ENCODE measurements around the gene EPS15. TPM values are rescaled to one million over a fixed set of nuclear protein-coding genes. Genes with fewer than 3 reads are reported as not detected.
"Not testable (repeated sequence)": the region's sequence is repeated elsewhere in the genome, so short reads cannot be mapped to it uniquely, and the experiment has no call there.

EPS15 gene
- total RNA-seq, 1 donor from 2014 or later: 44.9 TPM

GRCh38 chr1:51549016-51549619 is 30.1 kb upstream of the EPS15 start:
- Histone ChIP-seq H3K36me3 (ENCODE audit: control insufficient read depth in 3 of 3, insufficient read depth in 3 of 3, low read length in 3 of 3) (no peaks in the 10 kb centered on the region), H3K9ac (ENCODE audit: low read depth in 1 of 3, low read length in 3 of 3) (no peak overlapping the region), H3K4me1 (ENCODE audit: control insufficient read depth in 3 of 3, insufficient read depth in 3 of 3, low read length in 3 of 3) (no peaks in the 10 kb centered on the region), H3K9me3 (ENCODE audit: control insufficient read depth in 3 of 3, low read length in 3 of 3) (no peaks in the 10 kb centered on the region), H3K27ac (ENCODE audit: low read depth, low read length) (peak overlapping the region; percentile 9), H3K27me3 (ENCODE audit: control insufficient read depth in 3 of 3, insufficient read depth in 3 of 3, low read length in 3 of 3) (no peaks in the 10 kb centered on the region), H3K4me3 (ENCODE audit: low read length in 3 of 3) (no peak overlapping the region)

- Histone ChIP-seq H3K27me3 (ENCODE audit: control insufficient read depth in 3 of 3, insufficient read depth in 3 of 3, low read length in 3 of 3) (no peaks in the 10 kb centered on the region), H3K9me3 (ENCODE audit: control insufficient read depth in 3 of 3, low read length in 3 of 3) (no peaks in the 10 kb centered on the region), H3K36me3 (ENCODE audit: control insufficient read depth in 3 of 3, insufficient read depth in 3 of 3, low read length in 3 of 3) (no peaks in the 10 kb centered on the region), H3K4me1 (ENCODE audit: control insufficient read depth in 3 of 3, insufficient read depth in 3 of 3, low read length in 3 of 3) (peaks cover 0 to 8% (median 4%) of the 10 kb centered on the region in 3 donors), H3K4me3 (ENCODE audit: low read length in 3 of 3) (no peak overlapping the region), H3K9ac (ENCODE audit: low read depth in 1 of 3, low read length in 3 of 3) (no peak overlapping the region), H3K27ac (ENCODE audit: low read depth, low read length) (no peak overlapping the region)
These were observed 24.8 kb upstream of the EPS15 start for GRCh38 chr1:51543858-51544257.

DNA sequence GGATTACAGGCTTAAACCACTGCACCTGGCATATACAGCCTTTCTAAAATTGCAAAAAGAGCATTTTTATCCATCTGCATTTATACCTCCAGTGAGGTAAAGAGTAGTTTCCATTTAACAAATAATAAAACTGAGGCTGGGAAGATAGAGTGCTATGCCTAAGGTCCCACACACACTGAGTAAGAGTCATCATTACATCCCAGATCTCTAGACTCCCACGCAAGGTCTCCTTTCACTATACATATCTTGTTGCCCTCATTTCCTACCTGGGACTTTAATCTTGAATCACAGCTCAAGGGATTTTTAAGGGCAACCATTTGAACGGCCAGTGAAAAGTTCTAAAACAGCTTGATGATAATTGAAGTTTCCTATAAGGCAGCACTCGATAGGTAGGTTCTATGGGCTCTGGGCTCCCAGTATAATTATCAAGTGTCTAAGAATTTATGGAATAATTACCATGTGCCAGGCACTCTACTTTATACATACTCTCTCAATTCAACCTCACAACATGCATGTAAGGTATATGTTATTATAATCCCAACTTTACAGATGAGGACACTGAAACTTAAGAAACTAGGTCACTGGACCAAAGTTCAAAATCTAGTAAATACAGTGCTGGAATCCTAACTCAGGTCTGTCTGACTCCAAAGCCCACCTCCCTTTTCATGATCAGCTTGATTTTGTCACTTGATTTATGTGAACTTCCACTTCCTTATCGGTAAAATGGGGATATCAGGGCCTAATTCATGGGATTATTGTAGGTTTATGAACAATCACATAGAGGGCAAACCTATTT is 23.3 kb upstream of the EPS15 start:
- Histone ChIP-seq H3K4me3 (ENCODE audit: low read length in 3 of 3) (no peak overlapping the region), H3K27ac (ENCODE audit: low read depth, low read length) (no peak overlapping the region), H3K9ac (ENCODE audit: low read depth in 1 of 3, low read length in 3 of 3) (no peak overlapping the region), H3K4me1 (ENCODE audit: control insufficient read depth in 3 of 3, insufficient read depth in 3 of 3, low read length in 3 of 3) (peaks cover 0 to 8% (median 4%) of the 10 kb centered on the region in 3 donors), H3K27me3 (ENCODE audit: control insufficient read depth in 3 of 3, insufficient read depth in 3 of 3, low read length in 3 of 3) (no peaks in the 10 kb centered on the region), H3K9me3 (ENCODE audit: control insufficient read depth in 3 of 3, low read length in 3 of 3) (no peaks in the 10 kb centered on the region), H3K36me3 (ENCODE audit: control insufficient read depth in 3 of 3, insufficient read depth in 3 of 3, low read length in 3 of 3) (no peaks in the 10 kb centered on the region)

DNA sequence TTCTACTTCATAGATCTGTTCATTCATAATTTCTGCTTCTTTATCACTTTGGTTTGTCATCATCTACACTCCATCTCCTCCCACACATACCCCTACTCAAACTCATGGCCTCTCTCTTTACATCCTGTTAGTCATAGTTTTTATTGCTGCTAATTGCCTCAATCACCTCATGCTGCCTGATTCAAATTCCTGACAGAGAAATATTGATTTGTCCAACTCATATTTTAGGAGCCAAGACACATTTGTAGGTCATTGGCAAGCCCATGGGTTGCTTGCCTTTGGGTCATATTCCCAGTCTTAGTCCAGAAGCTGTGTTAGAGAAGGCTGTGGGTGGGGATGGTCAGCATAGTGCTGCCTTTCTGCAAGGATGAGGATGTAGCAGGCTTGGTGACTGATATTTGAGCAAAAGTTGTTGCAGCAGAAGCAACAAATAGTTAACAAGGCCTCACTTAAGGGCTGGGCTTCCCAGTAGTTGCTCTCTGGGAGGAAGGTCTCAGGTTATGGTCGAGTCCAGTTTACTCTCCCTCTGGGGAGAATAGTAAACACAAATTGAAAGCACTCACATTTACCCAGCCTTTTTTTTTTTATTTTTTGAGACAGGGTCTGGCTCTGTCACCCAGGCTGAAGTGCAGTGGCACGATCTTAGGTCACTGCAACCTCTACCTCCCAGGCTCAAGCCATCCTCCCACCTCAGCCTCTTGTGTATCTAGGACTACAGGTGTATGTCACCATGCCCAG is 22.4 kb upstream of the EPS15 start:
- Histone ChIP-seq H3K9ac (ENCODE audit: low read depth in 1 of 3, low read length in 3 of 3) (no peak overlapping the region), H3K4me1 (ENCODE audit: control insufficient read depth in 3 of 3, insufficient read depth in 3 of 3, low read length in 3 of 3) (peaks cover 0 to 8% (median 4%) of the 10 kb centered on the region in 3 donors)

DNA sequence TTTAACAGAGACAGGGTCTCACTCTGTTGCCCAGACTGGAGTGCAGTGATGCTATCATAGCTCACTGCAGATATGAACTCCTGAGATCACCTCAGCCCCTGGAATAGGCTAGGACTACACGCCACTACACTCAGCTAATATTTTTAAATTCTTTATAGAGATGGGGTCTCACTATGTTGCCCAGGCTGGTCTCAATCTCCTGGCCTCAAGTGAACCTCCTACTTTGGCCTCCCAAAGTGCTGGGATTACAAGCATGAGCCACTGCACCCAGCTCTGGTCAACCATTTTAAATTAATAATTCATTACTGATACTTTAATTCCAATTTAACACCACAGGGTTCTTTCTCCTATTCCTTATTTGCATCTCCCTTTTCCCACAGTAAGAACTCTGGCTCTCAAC is 18.5 kb upstream of the EPS15 start:
- no peaks in the 10 kb centered on the region for H3K27me3 ChIP-seq (ENCODE audit: control insufficient read depth in 3 of 3, insufficient read depth in 3 of 3, low read length in 3 of 3)
- no peak overlapping the region for H3K9ac ChIP-seq (ENCODE audit: low read depth in 1 of 3, low read length in 3 of 3)
- H3K9me3 ChIP-seq (ENCODE audit: control insufficient read depth in 3 of 3, low read length in 3 of 3): no peaks in the 10 kb centered on the region
- no peaks in the 10 kb centered on the region for H3K36me3 ChIP-seq (ENCODE audit: control insufficient read depth in 3 of 3, insufficient read depth in 3 of 3, low read length in 3 of 3)
- no peak overlapping the region for H3K27ac ChIP-seq (ENCODE audit: low read depth, low read length)
- no peak overlapping the region for H3K4me3 ChIP-seq (ENCODE audit: low read length in 3 of 3)
- H3K4me1 ChIP-seq (ENCODE audit: control insufficient read depth in 3 of 3, insufficient read depth in 3 of 3, low read length in 3 of 3): peaks cover 4 to 12% (median 6%) of the 10 kb centered on the region in 3 donors

More for the DNA sequence above, 22.4 kb upstream of the EPS15 start:
- no peaks in the 10 kb centered on the region for H3K27me3 ChIP-seq (ENCODE audit: control insufficient read depth in 3 of 3, insufficient read depth in 3 of 3, low read length in 3 of 3)
- H3K36me3 ChIP-seq (ENCODE audit: control insufficient read depth in 3 of 3, insufficient read depth in 3 of 3, low read length in 3 of 3): no peaks in the 10 kb centered on the region
- no peak overlapping the region for H3K27ac ChIP-seq (ENCODE audit: low read depth, low read length)
- no peaks in the 10 kb centered on the region for H3K9me3 ChIP-seq (ENCODE audit: control insufficient read depth in 3 of 3, low read length in 3 of 3)
- H3K4me3 ChIP-seq (ENCODE audit: low read length in 3 of 3): no peak overlapping the region

GRCh38 chr1:51535006-51535592 is 16.0 kb upstream of the EPS15 start:
- H3K36me3 ChIP-seq (ENCODE audit: control insufficient read depth in 3 of 3, insufficient read depth in 3 of 3, low read length in 3 of 3): no peaks in the 10 kb centered on the region
- H3K27ac ChIP-seq (ENCODE audit: low read depth, low read length): no peak overlapping the region
- H3K4me1 ChIP-seq (ENCODE audit: control insufficient read depth in 3 of 3, insufficient read depth in 3 of 3, low read length in 3 of 3): peaks cover 0 to 8% (median 4%) of the 10 kb centered on the region in 3 donors
- no peak overlapping the region for H3K4me3 ChIP-seq (ENCODE audit: low read length in 3 of 3)
- no peaks in the 10 kb centered on the region for H3K9me3 ChIP-seq (ENCODE audit: control insufficient read depth in 3 of 3, low read length in 3 of 3)
- no peaks in the 10 kb centered on the region for H3K27me3 ChIP-seq (ENCODE audit: control insufficient read depth in 3 of 3, insufficient read depth in 3 of 3, low read length in 3 of 3)
- no peak overlapping the region for H3K9ac ChIP-seq (ENCODE audit: low read depth in 1 of 3, low read length in 3 of 3)

DNA sequence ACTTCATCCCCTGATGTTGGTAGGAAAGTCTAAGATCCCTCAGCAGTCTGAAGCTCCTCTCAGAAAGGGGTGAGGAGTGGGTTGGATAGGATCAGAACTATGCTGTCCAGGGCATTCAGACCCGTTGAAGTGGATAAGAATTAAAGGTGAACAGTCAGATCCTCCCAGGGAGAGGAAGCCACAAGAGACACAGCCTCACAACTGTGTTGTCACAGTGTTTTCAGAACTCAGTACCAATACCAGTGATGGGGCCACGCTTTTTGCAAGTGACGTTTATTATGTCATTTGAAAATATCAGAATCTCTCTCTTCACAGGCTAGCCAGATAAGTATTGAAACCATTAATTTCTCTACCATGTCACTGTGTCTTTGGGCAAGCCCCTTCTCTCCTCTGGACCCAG is 15.4 kb upstream of the EPS15 start:
- Histone ChIP-seq H3K36me3 (ENCODE audit: control insufficient read depth in 3 of 3, insufficient read depth in 3 of 3, low read length in 3 of 3) (no peaks in the 10 kb centered on the region), H3K9me3 (ENCODE audit: control insufficient read depth in 3 of 3, low read length in 3 of 3) (no peaks in the 10 kb centered on the region), H3K4me3 (ENCODE audit: low read length in 3 of 3) (no peak overlapping the region), H3K9ac (ENCODE audit: low read depth in 1 of 3, low read length in 3 of 3) (no peak overlapping the region), H3K27ac (ENCODE audit: low read depth, low read length) (no peak overlapping the region), H3K4me1 (ENCODE audit: control insufficient read depth in 3 of 3, insufficient read depth in 3 of 3, low read length in 3 of 3) (peaks cover 0 to 8% (median 4%) of the 10 kb centered on the region in 3 donors), H3K27me3 (ENCODE audit: control insufficient read depth in 3 of 3, insufficient read depth in 3 of 3, low read length in 3 of 3) (no peaks in the 10 kb centered on the region)

DNA sequence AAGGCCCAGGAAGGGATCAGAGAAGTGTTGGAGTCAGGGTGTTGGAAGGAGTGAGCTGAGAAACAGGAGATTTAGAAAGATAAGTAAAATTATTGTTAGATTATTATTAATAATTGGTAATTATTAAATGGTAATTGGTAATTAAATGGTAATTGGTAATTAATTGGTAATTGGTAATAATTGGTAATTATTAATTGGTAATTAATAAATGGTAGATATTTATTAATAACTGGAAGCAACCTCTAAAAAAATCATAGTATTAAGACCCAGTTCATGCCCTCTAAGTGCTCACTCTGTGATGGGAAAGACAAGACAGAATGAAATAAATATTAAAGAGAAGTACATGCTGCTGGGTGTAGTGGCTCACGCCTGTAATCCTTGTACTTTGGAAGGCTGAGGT is 13.8 kb upstream of the EPS15 start:
- no peak overlapping the region for H3K27ac ChIP-seq (ENCODE audit: low read depth, low read length)
- no peaks in the 10 kb centered on the region for H3K9me3 ChIP-seq (ENCODE audit: control insufficient read depth in 3 of 3, low read length in 3 of 3)
- no peak overlapping the region for H3K9ac ChIP-seq (ENCODE audit: low read depth in 1 of 3, low read length in 3 of 3)
- H3K27me3 ChIP-seq (ENCODE audit: control insufficient read depth in 3 of 3, insufficient read depth in 3 of 3, low read length in 3 of 3): no peaks in the 10 kb centered on the region
- peaks cover 0 to 8% (median 4%) of the 10 kb centered on the region in 3 donors for H3K4me1 ChIP-seq (ENCODE audit: control insufficient read depth in 3 of 3, insufficient read depth in 3 of 3, low read length in 3 of 3)
- no peaks in the 10 kb centered on the region for H3K36me3 ChIP-seq (ENCODE audit: control insufficient read depth in 3 of 3, insufficient read depth in 3 of 3, low read length in 3 of 3)
- H3K4me3 ChIP-seq (ENCODE audit: low read length in 3 of 3): no peak overlapping the region

GRCh38 chr1:51530447-51530846 is 11.4 kb upstream of the EPS15 start:
- H3K36me3 ChIP-seq (ENCODE audit: control insufficient read depth in 3 of 3, insufficient read depth in 3 of 3, low read length in 3 of 3); H3K4me3 ChIP-seq (ENCODE audit: low read length in 3 of 3); H3K9ac ChIP-seq (ENCODE audit: low read depth in 1 of 3, low read length in 3 of 3); H3K4me1 ChIP-seq (ENCODE audit: control insufficient read depth in 3 of 3, insufficient read depth in 3 of 3, low read length in 3 of 3); H3K9me3 ChIP-seq (ENCODE audit: control insufficient read depth in 3 of 3, low read length in 3 of 3); H3K27ac ChIP-seq (ENCODE audit: low read depth, low read length); H3K27me3 ChIP-seq (ENCODE audit: control insufficient read depth in 3 of 3, insufficient read depth in 3 of 3, low read length in 3 of 3): not testable (repeated sequence)

Measured in skeletal muscle tissue (tissue), 4 donors.